SK-N-SH treated with all-trans-retinoic acid at 6 μM for 48 hours (cell line): ENCODE measurements around the gene MEPCE.

Experiments used
- ATAC-seq: fragments of 200-7000 bp; cut with Tn5 transposase; 3 replicates; pipeline ENCODE4 v1.9.1; 2020; ENCODE audit warnings: mild to moderate bottlenecking, moderate library complexity
- ARNTL ChIP-seq: fragments of 450-650 bp; formaldehyde crosslinking; IDR thresholded peaks from 2 replicates; pipeline ENCODE4 v1.5.0; 2020; ENCODE audit warnings: low read depth, mild to moderate bottlenecking, moderate library complexity, borderline replicate concordance
- BACH2 ChIP-seq: fragments of 250-450 bp; sonication (Bioruptor Pico); IDR thresholded peaks from 2 replicates; pipeline ENCODE4 v1.9.0; 2021; ENCODE audit warnings: mild to moderate bottlenecking, borderline replicate concordance
- CSDC2 ChIP-seq: fragments of 250-450 bp; sonication (Bioruptor Pico); IDR thresholded peaks from 2 replicates; pipeline ENCODE4 v1.5.0; 2020; ENCODE audit warnings: mild to moderate bottlenecking, moderate library complexity
- ESRRG ChIP-seq: fragments of 250-450 bp; sonication (Bioruptor Pico); IDR thresholded peaks from 2 replicates; pipeline ENCODE4 v1.6.1; 2021; ENCODE audit warnings: mild to moderate bottlenecking
- GLIS3 ChIP-seq: fragments of 250-450 bp; sonication (Bioruptor Pico); IDR thresholded peaks from 2 replicates; pipeline ENCODE4 v1.5.0; 2020; ENCODE audit warnings: mild to moderate bottlenecking, moderate library complexity
- ISL1 ChIP-seq: fragments of 250-450 bp; sonication (Bioruptor Pico); IDR thresholded peaks from 2 replicates; pipeline ENCODE4 v2.1.2; 2022; ENCODE audit warnings: mild to moderate bottlenecking, moderate library complexity
- OSR1 ChIP-seq: fragments of 250-450 bp; sonication (Bioruptor Pico); IDR thresholded peaks from 2 replicates; pipeline ENCODE4 v1.8.0; 2022; ENCODE audit warnings: moderate library complexity, mild to moderate bottlenecking, inconsistent platforms
- PATZ1 ChIP-seq: fragments of 250-450 bp; sonication (Bioruptor Pico); IDR thresholded peaks from 2 replicates; pipeline ENCODE4 v1.8.0; 2020; ENCODE audit warnings: mild to moderate bottlenecking, moderate library complexity, borderline replicate concordance
- RARB ChIP-seq: fragments of 250-450 bp; sonication (Bioruptor Pico); IDR thresholded peaks from 2 replicates; pipeline ENCODE4 v1.8.0; 2021; ENCODE audit warnings: mild to moderate bottlenecking, moderate library complexity
- SNAI2 ChIP-seq: fragments of 250-450 bp; sonication (Bioruptor Pico); IDR thresholded peaks from 2 replicates; pipeline ENCODE4 v1.5.0; 2020; ENCODE audit warnings: mild to moderate bottlenecking, moderate library complexity
- TCF4 ChIP-seq: fragments of 250-450 bp; sonication (Bioruptor Pico); IDR thresholded peaks from 2 replicates; pipeline ENCODE4 v1.8.0; 2021; ENCODE audit warnings: mild to moderate bottlenecking, moderate library complexity, borderline replicate concordance
- TOX ChIP-seq: fragments of 250-450 bp; sonication (Bioruptor Pico); IDR thresholded peaks from 2 replicates; pipeline ENCODE4 v1.8.0; 2021; ENCODE audit warnings: mild to moderate bottlenecking, moderate library complexity, borderline replicate concordance
- ZFP3 ChIP-seq: fragments of 250-450 bp; sonication (Bioruptor Pico); IDR thresholded peaks from 2 replicates; pipeline ENCODE4 v1.5.0; 2020; ENCODE audit warnings: mild to moderate bottlenecking, moderate library complexity
- ZFP30 ChIP-seq: fragments of 450-650 bp; formaldehyde crosslinking; IDR thresholded peaks from 2 replicates; pipeline ENCODE4 v1.5.0; 2022; ENCODE audit warnings: mild to moderate bottlenecking, moderate library complexity
- ZNF565 ChIP-seq: fragments of 450-650 bp; formaldehyde crosslinking; conservative IDR thresholded peaks from 2 replicates; pipeline ENCODE4 v1.5.0; 2020; ENCODE audit warnings: low read depth, mild to moderate bottlenecking, moderate library complexity
- ZNF70 ChIP-seq: fragments of 450-650 bp; formaldehyde crosslinking; IDR thresholded peaks from 2 replicates; pipeline ENCODE4 v1.5.0; 2020; ENCODE audit warnings: mild to moderate bottlenecking, moderate library complexity
- ZNF8 ChIP-seq: fragments of 450-650 bp; formaldehyde crosslinking; IDR thresholded peaks from 2 replicates; pipeline ENCODE4 v1.5.0; 2020; ENCODE audit warnings: mild to moderate bottlenecking, moderate library complexity
- TF ChIP-seq, protein P1 (sequence below): fragments of 250-450 bp; sonication (Bioruptor Pico); IDR thresholded peaks from 2 replicates; pipeline ENCODE4 v1.5.0; 2020; ENCODE audit warnings: mild to moderate bottlenecking, moderate library complexity
- TF ChIP-seq, protein P2 (sequence below): fragments of 250-450 bp; sonication (Bioruptor Pico); IDR thresholded peaks from 2 replicates; pipeline ENCODE4 v1.8.0; 2021; ENCODE audit warnings: low read depth, mild to moderate bottlenecking, moderate library complexity, borderline replicate concordance
- TF ChIP-seq, protein P3 (sequence below): fragments of 250-450 bp; sonication (Bioruptor Pico); IDR thresholded peaks from 2 replicates; pipeline ENCODE4 v1.5.1; 2020; ENCODE audit warnings: low read depth, mild to moderate bottlenecking, moderate library complexity

The MEPCE gene

DNA sequence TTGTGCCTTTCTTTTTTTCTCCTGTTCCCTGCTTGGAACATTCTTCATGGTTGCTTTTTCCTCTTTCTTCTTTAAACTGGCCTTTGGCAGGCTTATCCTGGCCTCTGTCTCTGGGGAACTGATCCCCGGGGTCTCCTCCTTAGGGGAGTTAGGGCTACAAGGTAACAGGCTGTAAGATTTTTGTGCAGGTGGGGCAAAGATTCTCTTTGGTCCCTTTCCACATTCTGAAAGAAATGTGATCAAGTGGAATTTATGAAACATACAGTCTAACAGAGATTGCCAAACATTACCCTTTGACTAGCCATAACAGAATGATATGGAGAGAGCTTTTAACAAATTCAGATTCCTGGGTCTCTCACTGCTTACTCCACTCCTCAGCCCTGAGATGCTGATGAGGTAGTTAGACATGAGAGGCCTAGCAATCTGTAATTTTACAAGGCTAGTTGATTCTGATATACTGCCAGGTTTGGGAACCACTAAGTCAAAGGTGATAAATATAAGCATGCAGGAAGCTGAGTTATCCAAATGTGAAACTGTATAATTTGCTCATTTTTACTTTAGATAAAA, 9.9 kb upstream of the MEPCE start:
- no peak for ATAC-seq
- TF ChIP-seq, protein P1, sequence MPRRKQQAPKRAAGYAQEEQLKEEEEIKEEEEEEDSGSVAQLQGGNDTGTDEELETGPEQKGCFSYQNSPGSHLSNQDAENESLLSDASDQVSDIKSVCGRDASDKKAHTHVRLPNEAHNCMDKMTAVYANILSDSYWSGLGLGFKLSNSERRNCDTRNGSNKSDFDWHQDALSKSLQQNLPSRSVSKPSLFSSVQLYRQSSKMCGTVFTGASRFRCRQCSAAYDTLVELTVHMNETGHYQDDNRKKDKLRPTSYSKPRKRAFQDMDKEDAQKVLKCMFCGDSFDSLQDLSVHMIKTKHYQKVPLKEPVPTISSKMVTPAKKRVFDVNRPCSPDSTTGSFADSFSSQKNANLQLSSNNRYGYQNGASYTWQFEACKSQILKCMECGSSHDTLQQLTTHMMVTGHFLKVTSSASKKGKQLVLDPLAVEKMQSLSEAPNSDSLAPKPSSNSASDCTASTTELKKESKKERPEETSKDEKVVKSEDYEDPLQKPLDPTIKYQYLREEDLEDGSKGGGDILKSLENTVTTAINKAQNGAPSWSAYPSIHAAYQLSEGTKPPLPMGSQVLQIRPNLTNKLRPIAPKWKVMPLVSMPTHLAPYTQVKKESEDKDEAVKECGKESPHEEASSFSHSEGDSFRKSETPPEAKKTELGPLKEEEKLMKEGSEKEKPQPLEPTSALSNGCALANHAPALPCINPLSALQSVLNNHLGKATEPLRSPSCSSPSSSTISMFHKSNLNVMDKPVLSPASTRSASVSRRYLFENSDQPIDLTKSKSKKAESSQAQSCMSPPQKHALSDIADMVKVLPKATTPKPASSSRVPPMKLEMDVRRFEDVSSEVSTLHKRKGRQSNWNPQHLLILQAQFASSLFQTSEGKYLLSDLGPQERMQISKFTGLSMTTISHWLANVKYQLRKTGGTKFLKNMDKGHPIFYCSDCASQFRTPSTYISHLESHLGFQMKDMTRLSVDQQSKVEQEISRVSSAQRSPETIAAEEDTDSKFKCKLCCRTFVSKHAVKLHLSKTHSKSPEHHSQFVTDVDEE (CRISPR knock-in tag): no peak
- TF ChIP-seq ZFP30 (CRISPR knock-in tag) (no peak), ZFP3 (CRISPR knock-in tag) (no peak), ZNF70 (no peak), ESRRG (CRISPR knock-in tag) (no peak), CSDC2 (no peak), ZNF8 (CRISPR knock-in tag) (no peak), OSR1 (no peak), SNAI2 (CRISPR knock-in tag) (no peak)
- TF ChIP-seq, protein P2, sequence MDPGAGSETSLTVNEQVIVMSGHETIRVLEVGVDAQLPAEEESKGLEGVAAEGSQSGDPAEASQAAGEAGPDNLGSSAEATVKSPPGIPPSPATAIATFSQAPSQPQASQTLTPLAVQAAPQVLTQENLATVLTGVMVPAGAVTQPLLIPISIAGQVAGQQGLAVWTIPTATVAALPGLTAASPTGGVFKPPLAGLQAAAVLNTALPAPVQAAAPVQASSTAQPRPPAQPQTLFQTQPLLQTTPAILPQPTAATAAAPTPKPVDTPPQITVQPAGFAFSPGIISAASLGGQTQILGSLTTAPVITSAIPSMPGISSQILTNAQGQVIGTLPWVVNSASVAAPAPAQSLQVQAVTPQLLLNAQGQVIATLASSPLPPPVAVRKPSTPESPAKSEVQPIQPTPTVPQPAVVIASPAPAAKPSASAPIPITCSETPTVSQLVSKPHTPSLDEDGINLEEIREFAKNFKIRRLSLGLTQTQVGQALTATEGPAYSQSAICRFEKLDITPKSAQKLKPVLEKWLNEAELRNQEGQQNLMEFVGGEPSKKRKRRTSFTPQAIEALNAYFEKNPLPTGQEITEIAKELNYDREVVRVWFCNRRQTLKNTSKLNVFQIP (CRISPR knock-in tag): no peak
- TF ChIP-seq, protein P3, sequence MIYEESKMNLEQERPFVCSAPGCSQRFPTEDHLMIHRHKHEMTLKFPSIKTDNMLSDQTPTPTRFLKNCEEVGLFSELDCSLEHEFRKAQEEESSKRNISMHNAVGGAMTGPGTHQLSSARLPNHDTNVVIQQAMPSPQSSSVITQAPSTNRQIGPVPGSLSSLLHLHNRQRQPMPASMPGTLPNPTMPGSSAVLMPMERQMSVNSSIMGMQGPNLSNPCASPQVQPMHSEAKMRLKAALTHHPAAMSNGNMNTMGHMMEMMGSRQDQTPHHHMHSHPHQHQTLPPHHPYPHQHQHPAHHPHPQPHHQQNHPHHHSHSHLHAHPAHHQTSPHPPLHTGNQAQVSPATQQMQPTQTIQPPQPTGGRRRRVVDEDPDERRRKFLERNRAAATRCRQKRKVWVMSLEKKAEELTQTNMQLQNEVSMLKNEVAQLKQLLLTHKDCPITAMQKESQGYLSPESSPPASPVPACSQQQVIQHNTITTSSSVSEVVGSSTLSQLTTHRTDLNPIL: no peak

- TF ChIP-seq PATZ1 (CRISPR knock-in tag) (no peak), ZFP3 (CRISPR knock-in tag) (no peak), SNAI2 (CRISPR knock-in tag) (no peak), CSDC2 (no peak), BACH2 (CRISPR knock-in tag) (no peak)
- TF ChIP-seq, protein P3: no peak
- TF ChIP-seq, protein P1 (CRISPR knock-in tag): no peak
- ATAC-seq: no peak
Measured at GRCh38 chr7:100423315-100423714, 6.3 kb upstream of the MEPCE start.

- no peak for ATAC-seq
- TF ChIP-seq PATZ1 (CRISPR knock-in tag) (no peak), ARNTL (no peak), ZNF8 (CRISPR knock-in tag) (no peak), ZNF565 (CRISPR knock-in tag) (no peak), TOX (CRISPR knock-in tag) (no peak), BACH2 (CRISPR knock-in tag) (no peak), ISL1 (no peak), CSDC2 (no peak), GLIS3 (no peak), SNAI2 (CRISPR knock-in tag) (no peak), TCF4 (no peak), ZFP30 (CRISPR knock-in tag) (no peak), RARB (no peak), ZFP3 (CRISPR knock-in tag) (no peak)
- TF ChIP-seq, protein P1 (CRISPR knock-in tag): no peak
Measured at GRCh38 chr7:100425347-100425746, 4.3 kb upstream of the MEPCE start.
